ENCODE data around the gene KCNH5.

KCNH5 gene

GRCh38 chr14:63045234-63045611 is at the start of gene KCNH5:
TSS of gene KCNH5 (minus strand) at chr14:63045458. CDS start at chr14:63045186, 272 bp downstream.
- Mint-ChIP-seq H3K9me3 (no peaks in the 10 kb centered on the region), H3K27me3 (peaks cover 45% of the 10 kb centered on the region), H3K4me1 (no peaks in the 10 kb centered on the region), H3K4me3 (no peak within 1 kb of the TSS), H3K36me3 (ENCODE audit: low read depth) (no peaks in the 10 kb centered on the region), H3K27ac (no peak within 1 kb of the TSS)
- DNase-seq (peak; percentile 13), ATAC-seq (peak; percentile 68)

GRCh38 chr14:63091394-63091996 is 46.2 kb upstream of the KCNH5 start:
- Mint-ChIP-seq H3K9me3 (no peaks in the 10 kb centered on the region), H3K4me1 (no peaks in the 10 kb centered on the region), H3K27me3 (no peaks in the 10 kb centered on the region), H3K36me3 (ENCODE audit: low read depth) (no peaks in the 10 kb centered on the region), H3K4me3 (no peak overlapping the region), H3K27ac (no peak overlapping the region)
- no peak for DNase-seq
- no peak for ATAC-seq

- no peaks in the 10 kb centered on the region for H3K27me3 Mint-ChIP-seq
- H3K9me3 Mint-ChIP-seq: peaks cover 5% of the 10 kb centered on the region
- H3K27ac Mint-ChIP-seq: no peak overlapping the region
- no peak overlapping the region for H3K4me3 Mint-ChIP-seq
- ATAC-seq (no peak), DNase-seq (no peak)
- H3K4me1 Mint-ChIP-seq: no peaks in the 10 kb centered on the region
- H3K36me3 Mint-ChIP-seq (ENCODE audit: low read depth): no peaks in the 10 kb centered on the region
Measured at GRCh38 chr14:63088865-63089264, 43.6 kb upstream of the KCNH5 start.

- ATAC-seq (no peak), DNase-seq (no peak)
- Mint-ChIP-seq H3K4me3 (no peak overlapping the region), H3K27me3 (no peaks in the 10 kb centered on the region), H3K36me3 (ENCODE audit: low read depth) (no peaks in the 10 kb centered on the region), H3K4me1 (no peaks in the 10 kb centered on the region), H3K27ac (no peak overlapping the region), H3K9me3 (peaks cover 4% of the 10 kb centered on the region)
Measured at GRCh38 chr14:63078569-63078968, 33.3 kb upstream of the KCNH5 start.

- no peaks in the 10 kb centered on the region for H3K36me3 Mint-ChIP-seq (ENCODE audit: low read depth)
- ATAC-seq: no peak
- H3K27me3 Mint-ChIP-seq: no peaks in the 10 kb centered on the region
- H3K27ac Mint-ChIP-seq: no peak overlapping the region
- H3K9me3 Mint-ChIP-seq: peaks cover 4% of the 10 kb centered on the region
- H3K4me3 Mint-ChIP-seq: no peak overlapping the region
- no peaks in the 10 kb centered on the region for H3K4me1 Mint-ChIP-seq
- no peak for DNase-seq
Measured at GRCh38 chr14:63076488-63076887, 31.2 kb upstream of the KCNH5 start.

GRCh38 chr14:63055631-63056030 is 10.4 kb upstream of the KCNH5 start:
- Mint-ChIP-seq H3K4me1 (no peaks in the 10 kb centered on the region), H3K36me3 (ENCODE audit: low read depth) (no peaks in the 10 kb centered on the region), H3K4me3 (no peak overlapping the region), H3K9me3 (no peaks in the 10 kb centered on the region), H3K27ac (no peak overlapping the region), H3K27me3 (no peaks in the 10 kb centered on the region)
- DNase-seq: no peak
- no peak for ATAC-seq

- Mint-ChIP-seq H3K4me3 (no peak overlapping the region), H3K27me3 (peaks cover 17% of the 10 kb centered on the region), H3K36me3 (ENCODE audit: low read depth) (no peaks in the 10 kb centered on the region), H3K27ac (no peak overlapping the region), H3K9me3 (no peaks in the 10 kb centered on the region), H3K4me1 (no peaks in the 10 kb centered on the region)
- DNase-seq (no peak), ATAC-seq (no peak)
Measured at GRCh38 chr14:63051992-63052391, 6.7 kb upstream of the KCNH5 start.

- Mint-ChIP-seq H3K4me3 (no peak overlapping the region), H3K27ac (no peak overlapping the region), H3K9me3 (no peaks in the 10 kb centered on the region), H3K27me3 (peaks cover 23% of the 10 kb centered on the region), H3K36me3 (ENCODE audit: low read depth) (no peaks in the 10 kb centered on the region), H3K4me1 (no peaks in the 10 kb centered on the region)
- DNase-seq: no peak
- ATAC-seq: no peak
Measured at GRCh38 chr14:63051301-63051700, 6.0 kb upstream of the KCNH5 start.

GRCh38 chr14:63050694-63051093 is 5.4 kb upstream of the KCNH5 start:
- peaks cover 26% of the 10 kb centered on the region for H3K27me3 Mint-ChIP-seq
- no peak overlapping the region for H3K27ac Mint-ChIP-seq
- no peaks in the 10 kb centered on the region for H3K9me3 Mint-ChIP-seq
- H3K36me3 Mint-ChIP-seq (ENCODE audit: low read depth): no peaks in the 10 kb centered on the region
- no peak for DNase-seq
- no peak overlapping the region for H3K4me3 Mint-ChIP-seq
- ATAC-seq: no peak
- no peaks in the 10 kb centered on the region for H3K4me1 Mint-ChIP-seq

- no peak overlapping the region for H3K4me3 Mint-ChIP-seq
- no peak for DNase-seq
Measured at GRCh38 chr14:63046339-63047268, 1.3 kb upstream of the KCNH5 start.

GRCh38 chr14:63045612-63046320 is 508 bp upstream of the KCNH5 start:
- ATAC-seq (peak; percentile 40), DNase-seq (no peak)
- Mint-ChIP-seq H3K27ac (no peak overlapping the region), H3K36me3 (ENCODE audit: low read depth) (no peaks in the 10 kb centered on the region), H3K4me3 (no peak overlapping the region), H3K27me3 (peaks cover 45% of the 10 kb centered on the region), H3K4me1 (no peaks in the 10 kb centered on the region), H3K9me3 (no peaks in the 10 kb centered on the region)

More at GRCh38 chr14:63046339-63047268, 1.3 kb upstream of the KCNH5 start:
- peaks cover 45% of the 10 kb centered on the region for H3K27me3 Mint-ChIP-seq
- no peaks in the 10 kb centered on the region for H3K36me3 Mint-ChIP-seq (ENCODE audit: low read depth)
- no peaks in the 10 kb centered on the region for H3K4me1 Mint-ChIP-seq
- ATAC-seq: no peak
- H3K27ac Mint-ChIP-seq: no peak overlapping the region
- no peaks in the 10 kb centered on the region for H3K9me3 Mint-ChIP-seq

- Mint-ChIP-seq H3K27me3 (peaks cover 19% of the 10 kb centered on the region), H3K9me3 (no peaks in the 10 kb centered on the region), H3K27ac (no peak overlapping the region), H3K4me3 (no peak overlapping the region), H3K4me1 (no peaks in the 10 kb centered on the region), H3K36me3 (ENCODE audit: low read depth) (no peaks in the 10 kb centered on the region)
- ATAC-seq (no peak), DNase-seq (no peak)
Measured at GRCh38 chr14:63039866-63040265, 5.4 kb downstream of the KCNH5 start.

GRCh38 chr14:63032641-63033040 is 12.6 kb downstream of the KCNH5 start:
- DNase-seq (no peak), ATAC-seq (no peak)
- no peak overlapping the region for H3K27ac Mint-ChIP-seq
- H3K27me3 Mint-ChIP-seq: peaks cover 2% of the 10 kb centered on the region
- H3K36me3 Mint-ChIP-seq (ENCODE audit: low read depth): no peaks in the 10 kb centered on the region
- H3K4me1 Mint-ChIP-seq: no peaks in the 10 kb centered on the region
- H3K9me3 Mint-ChIP-seq: peaks cover 3% of the 10 kb centered on the region
- H3K4me3 Mint-ChIP-seq: no peak overlapping the region

GRCh38 chr14:63032076-63032475 is 13.2 kb downstream of the KCNH5 start:
- Mint-ChIP-seq H3K9me3 (peaks cover 3% of the 10 kb centered on the region), H3K4me1 (no peaks in the 10 kb centered on the region), H3K4me3 (no peak overlapping the region), H3K36me3 (ENCODE audit: low read depth) (no peaks in the 10 kb centered on the region), H3K27ac (no peak overlapping the region), H3K27me3 (peaks cover 2% of the 10 kb centered on the region)
- ATAC-seq (no peak), DNase-seq (no peak)

GRCh38 chr14:63030113-63030512 is 15.1 kb downstream of the KCNH5 start:
- peaks cover 3% of the 10 kb centered on the region for H3K9me3 Mint-ChIP-seq
- H3K27me3 Mint-ChIP-seq: peaks cover 2% of the 10 kb centered on the region
- H3K27ac Mint-ChIP-seq: no peak overlapping the region
- ATAC-seq: no peak
- no peaks in the 10 kb centered on the region for H3K36me3 Mint-ChIP-seq (ENCODE audit: low read depth)
- no peaks in the 10 kb centered on the region for H3K4me1 Mint-ChIP-seq
- DNase-seq: no peak
- H3K4me3 Mint-ChIP-seq: no peak overlapping the region

All from activated naive CD8-positive, alpha-beta T cell treated with anti-CD3 and anti-CD28 coated beads, Interleukin-2, amount 50 U/mL, for 24 hours (primary cell).